DLD1 (cell line): ENCODE measurements around the gene TIGD3.

Experiments
- in situ Hi-C: cut with HindIII; loops from 2 replicates; pipeline ENCODE4 v1.10.0; 2017; ENCODE audit warnings: low sequenced_read_pairs

The TIGD3 gene

DNA sequence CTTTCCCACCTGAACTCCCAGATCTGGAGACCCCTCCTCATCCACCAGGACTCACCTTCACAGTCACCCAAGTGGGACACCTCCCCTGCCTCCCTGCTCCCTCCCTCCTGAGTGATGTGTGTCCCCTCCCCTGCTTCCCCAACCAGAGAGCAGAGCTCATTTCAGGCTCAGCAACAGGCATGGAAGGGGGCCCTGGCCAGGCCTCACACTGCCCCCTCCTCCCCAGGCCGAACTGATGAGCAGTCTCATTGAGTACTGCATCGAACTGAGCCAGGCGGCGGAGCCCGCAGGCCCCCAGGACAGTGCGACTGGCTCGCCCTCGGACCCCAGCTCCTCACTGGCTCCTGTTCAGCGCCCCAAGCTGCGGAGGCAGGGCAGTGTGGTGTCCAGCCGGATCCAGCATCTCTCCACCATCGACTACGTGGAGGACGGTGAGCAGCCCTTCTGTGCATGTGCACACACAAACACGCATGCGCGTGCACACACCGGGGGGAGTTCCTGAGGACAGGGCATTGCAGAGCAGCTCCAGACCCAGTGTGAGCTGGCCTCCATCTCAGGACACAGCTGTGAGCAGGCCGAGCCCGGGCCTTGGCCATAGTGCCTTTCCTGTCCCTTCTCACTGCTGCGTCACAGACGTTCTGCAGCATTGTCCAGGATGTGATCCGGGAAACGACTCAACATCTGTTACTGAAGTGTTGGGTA lies 50.2 kb downstream of the TIGD3 start:
- in situ Hi-C loops = no loop called here
